ENCODE results near the gene RAET1G.

GRCh38 chr6:149951096-149951495 is 28.2 kb upstream of the RAET1G start:
- TF ChIP-seq CTCF (IDR thresholded peaks at IDR 0.05) = no peak
- TF ChIP-seq POLR2A (IDR thresholded peaks at IDR 0.05) = no peak
